ENCODE data around the gene TMEM156.

- no peak for TF ChIP-seq POLR2AphosphoS5 (IDR thresholded peaks at IDR 0.05; ENCODE audit: low read depth, low read length)
- 0 out of 2 replicates have a peak, but pooled peaks have one; percentile 26 for TF ChIP-seq POLR2A (IDR thresholded peaks at IDR 0.05; ENCODE audit: low read depth, low read length)
These were observed 2.2 kb downstream of the TMEM156 start for GRCh38 chr4:39029752-39030694.

Measured in GM12892 (cell line).